Activated CD8-positive, alpha-beta memory T cell treated with anti-CD3 and anti-CD28 coated beads for 36 hours (primary cell): Measurements from ENCODE around the gene STARD8. TPM values are rescaled to one million over a fixed set of nuclear protein-coding genes. Genes with fewer than 3 reads are reported as not detected.

Source experiments
- total RNA-seq, 2 experiments: library from RNA; stranded (reverse); gene quantifications; one replicate each; pipeline ENCODE4 v1.2.3, GENCODE V29; 2021

STARD8 gene
- total RNA-seq, 2 experiments from 2014 or later = 0.19 TPM

Other genes starting within 250 kb of the STARD8 start
- gene OPHN1, start 214.2 kb upstream of the STARD8 start, total RNA-seq = under 1 TPM; 0.02 TPM
- 10 to 100 TPM; 17.3 to 20.1 TPM for gene YIPF6, start 148.6 kb upstream of the STARD8 start, total RNA-seq
- 1 to 10 TPM; 6.1 to 6.2 TPM for gene EFNB1, start 181.4 kb downstream of the STARD8 start, total RNA-seq